Activated T-helper 1 cell treated with anti-CD3 and anti-CD28 coated beads, Interleukin-2, amount 50 U/mL, for 16 hours (primary cell): ENCODE results near the gene SEC23A.
"Not testable (repeated sequence)": the region's sequence is repeated elsewhere in the genome, so short reads cannot be mapped to it uniquely, and the experiment has no call there.

Experiments
- DNase-seq, 2 donors: peaks; one replicate each; pipeline ENCODE4 v3.0.0-alpha.2; 2020; ENCODE audit warnings: low read depth in 1 of 2, low spot score in 1 of 2

SEC23A gene

DNA sequence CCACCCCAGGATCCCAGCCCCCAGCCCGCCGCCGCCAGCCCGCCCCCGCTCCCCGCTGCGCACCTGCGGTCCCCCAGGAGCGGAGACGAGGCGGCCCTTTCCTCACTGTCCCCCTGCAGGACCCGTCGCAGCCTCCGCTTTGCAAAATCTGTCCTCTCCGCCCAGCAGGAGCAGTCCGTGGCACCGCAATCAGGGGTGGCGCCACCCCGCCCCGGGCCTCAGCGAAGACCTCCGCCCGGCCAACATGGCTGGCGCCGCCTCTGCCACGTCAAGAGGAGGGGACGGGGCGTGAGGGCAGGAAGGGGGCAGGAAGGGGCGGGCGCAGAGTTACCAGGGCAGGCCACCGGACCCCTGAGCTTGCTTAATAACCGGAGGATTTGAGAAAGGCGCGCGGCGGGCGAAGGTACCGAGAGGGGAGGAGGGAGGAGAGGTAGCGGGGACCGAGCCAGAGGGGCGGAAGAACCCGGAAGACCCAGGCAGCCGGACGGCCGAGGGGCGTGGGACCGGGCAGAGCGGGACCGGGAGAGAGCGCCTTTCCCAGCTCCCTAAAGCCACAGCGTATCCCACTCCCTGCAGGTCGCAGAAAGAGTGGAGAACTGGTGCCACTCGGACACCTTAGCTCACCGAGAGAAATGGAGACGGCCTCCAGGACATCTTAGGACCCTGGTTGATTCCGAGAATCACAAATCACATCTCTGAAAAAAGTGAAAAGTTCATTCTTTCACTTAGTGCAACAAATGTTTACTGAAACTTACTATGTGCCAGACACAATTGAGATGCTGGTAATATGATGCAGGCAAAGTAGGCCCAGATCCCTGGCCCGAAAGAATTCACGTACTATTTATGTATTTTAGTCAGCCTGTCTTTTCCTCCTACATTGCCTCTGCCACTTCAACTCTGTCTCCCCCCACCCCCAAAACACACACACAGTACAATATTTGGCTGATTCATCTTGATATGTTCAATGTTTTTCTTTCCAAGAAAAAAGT lies at the start of gene SEC23A:
Gene SEC23A, minus strand, starts transcription at position 267 of the 989 bp plus-strand sequence. CDS start 7,117 bp downstream, outside the sequence.
- peak; percentile 62 to 74 for DNase-seq

GRCh38 chr14:39145266-39145966 lies 42.4 kb upstream of the SEC23A start:
- no peak for DNase-seq

- DNase-seq: not testable (repeated sequence)
These were observed 40.2 kb upstream of the SEC23A start for GRCh38 chr14:39143226-39143625.

DNA sequence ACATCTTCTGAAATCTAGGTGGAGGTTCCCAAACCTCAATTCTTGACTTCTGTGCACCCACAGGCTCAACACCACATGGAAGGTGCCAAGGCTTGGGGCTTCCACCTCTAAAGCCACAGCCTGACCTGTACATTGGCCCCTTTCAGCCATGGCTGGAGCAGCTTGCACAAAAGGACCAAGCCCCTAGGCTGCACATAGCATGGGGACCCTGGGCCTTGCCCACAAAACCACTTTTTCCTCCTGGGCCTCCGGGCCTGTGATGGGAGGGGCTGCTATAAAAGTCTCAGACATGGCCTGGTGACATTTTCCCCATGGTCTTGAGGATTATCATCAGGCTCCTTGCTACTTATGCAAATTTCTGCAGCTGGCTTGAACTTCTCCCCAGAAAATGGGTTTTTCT lies 38.6 kb upstream of the SEC23A start:
- DNase-seq: not testable (repeated sequence)

DNA sequence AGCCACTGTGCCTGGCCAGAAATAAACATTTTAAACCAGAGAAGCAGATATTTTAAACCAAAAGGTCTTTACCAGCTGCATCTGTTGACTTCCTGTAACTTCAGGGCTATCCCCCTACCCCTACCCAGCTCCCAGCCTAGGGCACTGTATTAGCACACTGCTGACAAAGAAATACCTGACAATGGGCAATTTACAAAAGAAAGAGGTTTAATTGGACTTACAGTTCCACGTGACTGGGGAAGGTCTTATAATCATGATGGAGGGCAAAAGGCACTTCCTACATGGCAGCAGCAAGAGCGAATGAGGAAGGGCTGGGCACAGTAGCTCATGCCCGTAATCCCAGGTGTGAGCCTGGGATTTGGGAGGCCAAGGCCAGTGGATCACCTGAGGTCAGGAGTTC lies 37.1 kb upstream of the SEC23A start:
- DNase-seq: no peak

GRCh38 chr14:39138440-39138839 lies 35.4 kb upstream of the SEC23A start:
- DNase-seq: no peak

- DNase-seq: not testable (repeated sequence)
These were observed 34.8 kb upstream of the SEC23A start for GRCh38 chr14:39137835-39138234.

DNA sequence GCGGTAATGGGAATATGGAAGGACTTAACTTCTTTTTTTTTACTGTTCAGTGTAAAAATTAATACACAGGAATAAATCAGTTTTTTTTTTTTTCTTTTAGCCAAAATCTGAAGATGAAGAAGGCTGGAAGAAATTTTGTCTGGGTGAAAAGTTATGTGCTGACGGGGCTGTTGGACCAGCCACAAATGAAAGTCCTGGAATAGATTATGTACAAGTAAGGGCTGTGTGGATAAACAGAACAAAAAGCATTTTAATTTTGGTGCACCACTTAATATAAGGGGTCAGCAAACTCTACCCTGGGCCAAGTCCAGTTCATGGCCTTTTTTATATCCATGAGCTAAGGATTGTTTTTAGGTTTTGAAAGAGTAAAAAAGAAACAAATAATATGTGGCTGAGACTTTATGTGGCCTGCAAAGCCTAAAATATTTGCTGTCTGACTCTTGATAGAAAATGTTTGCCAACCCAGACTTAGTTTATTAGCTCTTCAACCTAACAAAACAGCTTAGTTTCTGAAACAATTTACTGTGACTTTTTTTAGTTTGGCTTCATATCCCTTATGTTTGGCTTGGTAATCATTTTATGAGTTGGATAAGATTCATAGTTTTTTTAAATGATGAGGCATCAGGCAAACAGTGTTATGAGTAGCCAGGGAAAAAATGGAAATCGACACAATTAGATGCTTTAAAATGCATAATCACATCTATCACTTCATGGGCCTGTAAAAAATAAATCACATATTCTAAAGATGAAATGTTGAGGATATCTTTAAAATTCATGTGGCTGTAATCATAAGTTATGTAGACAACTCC lies 19.5 kb upstream of the SEC23A start:
- no peak for DNase-seq

- DNase-seq: peak; percentile 86 to 88
These were observed 11.2 kb upstream of the SEC23A start, which contains the start of gene GEMIN2 for GRCh38 chr14:39114073-39114838. TSS of gene GEMIN2 (plus strand) at chr14:39114323. CDS start at chr14:39114339, 16 bp downstream.

DNA sequence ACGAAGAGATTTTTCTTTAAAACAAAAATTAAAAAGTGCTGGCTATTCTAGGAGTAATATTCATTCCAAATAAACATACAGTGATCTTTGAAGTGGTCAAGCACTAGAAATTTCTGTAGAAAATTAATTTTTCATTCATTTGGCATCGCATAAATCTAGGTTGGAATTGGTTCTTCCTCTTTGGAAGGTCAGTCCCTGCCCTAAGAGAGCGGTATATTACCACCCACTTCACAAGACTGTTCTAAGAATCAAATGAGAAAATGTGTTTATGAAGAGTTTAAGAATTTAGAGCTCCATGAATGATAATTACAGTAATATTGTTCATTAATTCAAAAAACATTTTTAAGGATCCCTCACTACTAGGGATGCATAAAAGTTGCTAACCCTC lies 10.6 kb upstream of the SEC23A start:
- no peak for DNase-seq

- DNase-seq: no peak
These were observed 7.1 kb upstream of the SEC23A start for GRCh38 chr14:39109893-39110715.

DNA sequence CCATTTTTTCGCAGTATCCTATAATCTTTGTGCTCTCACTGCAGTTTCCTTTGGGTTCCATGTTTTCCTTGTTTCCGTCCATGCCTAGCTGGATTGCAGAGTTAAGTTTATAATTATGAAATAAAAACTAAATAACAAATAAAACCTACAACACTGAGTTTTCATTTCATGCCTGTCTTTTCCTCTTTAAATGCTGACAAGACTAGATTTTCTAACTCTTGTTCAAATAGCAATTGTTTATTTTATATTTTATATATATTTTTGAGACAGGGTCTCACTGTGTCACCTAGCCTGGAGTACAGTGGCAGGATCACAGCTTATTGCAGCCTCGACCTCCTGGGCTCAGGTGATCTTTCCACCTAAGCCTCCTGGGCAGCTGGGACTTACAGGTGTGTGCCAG lies 5.8 kb upstream of the SEC23A start:
- no peak for DNase-seq

DNA sequence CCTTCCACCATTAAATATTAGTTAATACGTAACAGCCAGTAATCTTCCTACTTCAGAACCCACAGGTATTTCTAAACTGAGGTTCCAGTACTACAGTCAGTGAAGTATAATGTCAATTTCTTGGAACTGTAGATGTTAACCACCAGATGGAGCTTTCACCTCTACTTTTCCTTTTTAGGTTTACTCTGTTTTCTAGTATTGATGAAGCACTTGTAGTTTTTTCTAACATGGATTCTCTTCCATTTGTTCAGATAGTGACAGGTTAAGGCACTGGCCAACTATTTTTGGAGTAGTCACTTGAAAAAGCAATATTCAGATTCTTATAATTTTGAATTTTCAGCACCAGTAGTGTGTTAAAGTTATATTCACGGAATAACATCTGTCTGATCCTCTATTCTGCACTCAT lies 4.6 kb upstream of the SEC23A start:
- no peak for DNase-seq

DNA sequence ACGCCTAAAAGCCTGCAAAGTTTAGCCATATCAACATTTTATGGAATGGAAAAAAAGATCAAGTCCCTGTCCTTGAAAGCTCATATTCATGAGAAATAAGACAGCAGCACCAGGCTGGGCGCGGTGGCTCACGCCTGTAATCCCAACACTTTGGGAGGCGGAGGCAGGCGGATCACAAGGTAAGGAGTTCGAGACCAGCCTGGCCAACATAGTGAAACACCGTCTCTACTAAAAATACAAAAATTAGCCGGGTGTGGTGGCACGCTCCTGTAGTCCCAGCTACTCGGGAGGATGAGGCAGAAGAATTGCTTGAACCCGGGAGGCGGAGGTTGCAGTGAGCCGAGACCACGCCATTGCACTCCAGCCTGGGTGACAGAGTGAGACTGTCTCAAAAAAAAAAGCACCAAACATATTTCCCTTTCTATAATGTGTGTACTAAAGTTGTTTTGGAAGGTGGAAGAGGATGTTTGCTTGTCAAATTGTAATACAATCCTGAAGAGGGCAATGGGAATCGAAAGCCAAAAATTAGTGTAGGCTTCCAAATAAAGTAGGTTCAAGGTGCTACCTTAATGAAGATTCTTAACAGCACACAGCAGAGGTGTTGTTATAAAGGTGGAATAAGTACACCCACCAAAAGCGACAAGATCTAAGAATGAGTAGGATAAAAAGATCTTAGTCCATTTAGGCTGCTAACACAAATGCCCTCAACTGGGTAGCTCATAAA lies 1.2 kb upstream of the SEC23A start:
- DNase-seq: not testable (repeated sequence)

DNA sequence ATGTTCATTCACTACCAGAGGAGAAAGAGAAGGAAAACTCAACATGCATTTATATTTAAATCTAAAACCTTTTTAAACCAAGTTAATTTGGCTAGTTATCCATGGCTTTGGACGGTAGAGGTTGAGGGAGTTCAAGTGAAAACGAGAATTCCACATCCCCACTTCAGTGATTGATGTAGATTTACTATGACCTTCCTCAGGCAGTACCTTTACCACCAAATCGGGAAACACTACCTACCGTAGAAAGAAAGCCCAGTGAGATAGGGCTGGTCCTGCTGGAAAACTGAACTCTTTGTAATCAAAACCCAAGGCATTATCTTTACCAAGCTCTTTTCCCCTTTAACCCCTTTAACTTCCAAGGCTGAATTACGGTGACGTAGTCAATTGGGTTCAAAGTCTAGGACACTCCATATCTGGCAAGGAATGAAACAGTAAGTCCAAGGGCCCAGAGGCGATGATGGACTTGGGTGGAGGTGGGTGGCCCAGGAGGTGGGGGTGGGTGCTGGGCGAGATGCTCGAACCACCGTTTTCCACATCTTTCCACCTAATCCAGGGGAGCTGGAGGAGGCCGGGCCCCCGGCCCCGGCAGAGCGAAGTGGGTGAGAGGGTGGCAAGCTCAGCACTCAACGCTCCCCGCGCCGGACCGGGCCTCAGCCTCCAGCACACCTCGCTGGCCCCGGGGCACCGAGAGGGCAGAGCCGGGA lies 618 bp downstream of the SEC23A start:
- DNase-seq: no peak

DNA sequence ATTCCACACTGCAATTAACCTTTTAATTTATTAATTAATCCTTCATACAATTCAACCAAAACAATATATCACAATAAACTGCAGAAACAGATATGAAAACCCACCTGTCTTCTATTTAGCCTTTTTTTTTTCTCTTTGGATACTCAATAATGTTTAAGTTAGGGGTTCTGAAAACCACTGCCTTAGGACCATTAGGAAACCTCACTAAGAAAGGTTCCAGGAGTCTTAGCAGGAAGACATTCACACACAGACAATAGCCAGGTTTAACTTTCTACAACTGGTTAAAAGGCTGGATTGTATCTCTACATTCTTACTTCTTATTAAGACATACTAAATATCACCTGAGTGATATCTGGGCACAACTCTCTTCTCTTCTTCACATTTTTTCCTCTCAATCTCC lies 3.3 kb downstream of the SEC23A start:
- DNase-seq: no peak

GRCh38 chr14:39099215-39099614 lies 3.8 kb downstream of the SEC23A start:
- not testable (repeated sequence) for DNase-seq

DNA sequence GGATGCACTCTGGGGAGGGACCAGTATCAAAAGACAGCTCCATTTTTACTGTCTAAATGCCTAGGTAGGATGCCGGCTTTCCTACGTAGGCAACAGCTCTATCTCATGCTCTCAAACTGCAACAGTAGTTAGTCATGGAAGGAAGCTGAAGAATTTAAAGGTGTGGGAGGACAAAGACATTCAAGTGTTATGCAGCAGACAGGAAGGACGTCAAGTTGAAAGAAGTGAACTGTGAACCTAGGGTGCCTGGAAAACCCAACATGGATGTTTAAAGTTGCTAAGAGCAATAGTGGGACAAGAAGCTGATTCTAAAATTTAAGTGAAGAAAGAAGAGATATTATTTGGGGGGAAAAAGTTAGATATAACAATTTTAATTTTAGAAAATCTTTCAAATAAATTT lies 5.9 kb downstream of the SEC23A start:
- no peak for DNase-seq
